ENCODE results near the gene KIRREL3.

Gene KIRREL3

GRCh38 chr11:126700768-126701519 lies 299.6 kb downstream of the KIRREL3 start:
- DNase-seq = no peak

- DNase-seq = no peak
Measured at GRCh38 chr11:126698576-126698975, 302.0 kb downstream of the KIRREL3 start.

- no peak for DNase-seq
Measured at GRCh38 chr11:126697936-126698335, 302.6 kb downstream of the KIRREL3 start.

GRCh38 chr11:126696982-126697381 lies 303.6 kb downstream of the KIRREL3 start:
- DNase-seq = no peak

GRCh38 chr11:126695293-126695692 lies 305.3 kb downstream of the KIRREL3 start:
- no peak for DNase-seq

DNA sequence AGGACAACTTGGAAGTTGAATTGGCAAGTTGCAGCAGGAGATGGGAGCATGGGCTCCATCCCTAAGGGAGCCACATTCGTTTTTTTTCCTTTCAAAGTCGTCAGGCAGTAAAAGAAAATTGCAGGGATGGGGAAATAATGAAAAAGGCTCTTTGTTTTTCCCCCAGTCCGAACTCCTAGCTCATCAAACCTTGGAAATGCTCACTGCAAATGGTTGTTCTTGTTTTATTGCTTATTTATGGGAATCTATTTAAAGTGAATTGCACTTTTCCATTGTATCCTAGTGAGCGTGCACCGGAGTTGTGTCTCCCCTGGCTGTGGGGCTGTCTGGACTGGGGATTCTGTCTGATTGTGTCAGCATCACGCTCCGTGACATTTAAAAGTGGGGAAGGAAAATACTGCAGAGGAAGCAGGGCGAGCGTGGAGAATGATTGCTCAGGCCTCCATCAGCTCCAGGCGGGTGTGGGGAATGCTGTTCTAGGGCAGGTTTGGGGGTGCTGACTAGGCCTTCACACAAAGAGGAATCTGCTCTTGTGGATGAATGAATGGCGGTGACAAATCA lies 306.4 kb downstream of the KIRREL3 start:
- DNase-seq = no peak

GRCh38 chr11:126687477-126687876 lies 313.1 kb downstream of the KIRREL3 start:
- DNase-seq = no peak

DNA sequence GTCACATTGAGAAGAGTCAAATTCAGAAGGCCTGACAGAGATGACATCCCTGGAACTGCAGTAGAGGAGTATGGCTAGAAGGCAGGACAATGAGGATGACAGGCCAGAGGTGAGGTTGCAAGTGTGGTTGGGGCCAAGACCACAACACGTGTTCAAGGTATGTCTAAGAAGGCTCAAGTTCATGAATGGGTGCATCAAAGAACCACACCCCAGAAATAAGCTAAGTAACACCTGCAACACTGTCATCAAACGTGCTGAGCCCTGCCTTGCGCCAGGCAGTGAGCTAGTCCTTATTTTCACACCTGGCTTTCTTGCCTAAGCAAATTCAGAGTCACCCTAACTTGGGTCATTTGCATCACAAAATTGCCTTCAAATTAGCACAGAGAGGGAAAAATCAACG lies 313.6 kb downstream of the KIRREL3 start:
- DNase-seq = no peak

DNA sequence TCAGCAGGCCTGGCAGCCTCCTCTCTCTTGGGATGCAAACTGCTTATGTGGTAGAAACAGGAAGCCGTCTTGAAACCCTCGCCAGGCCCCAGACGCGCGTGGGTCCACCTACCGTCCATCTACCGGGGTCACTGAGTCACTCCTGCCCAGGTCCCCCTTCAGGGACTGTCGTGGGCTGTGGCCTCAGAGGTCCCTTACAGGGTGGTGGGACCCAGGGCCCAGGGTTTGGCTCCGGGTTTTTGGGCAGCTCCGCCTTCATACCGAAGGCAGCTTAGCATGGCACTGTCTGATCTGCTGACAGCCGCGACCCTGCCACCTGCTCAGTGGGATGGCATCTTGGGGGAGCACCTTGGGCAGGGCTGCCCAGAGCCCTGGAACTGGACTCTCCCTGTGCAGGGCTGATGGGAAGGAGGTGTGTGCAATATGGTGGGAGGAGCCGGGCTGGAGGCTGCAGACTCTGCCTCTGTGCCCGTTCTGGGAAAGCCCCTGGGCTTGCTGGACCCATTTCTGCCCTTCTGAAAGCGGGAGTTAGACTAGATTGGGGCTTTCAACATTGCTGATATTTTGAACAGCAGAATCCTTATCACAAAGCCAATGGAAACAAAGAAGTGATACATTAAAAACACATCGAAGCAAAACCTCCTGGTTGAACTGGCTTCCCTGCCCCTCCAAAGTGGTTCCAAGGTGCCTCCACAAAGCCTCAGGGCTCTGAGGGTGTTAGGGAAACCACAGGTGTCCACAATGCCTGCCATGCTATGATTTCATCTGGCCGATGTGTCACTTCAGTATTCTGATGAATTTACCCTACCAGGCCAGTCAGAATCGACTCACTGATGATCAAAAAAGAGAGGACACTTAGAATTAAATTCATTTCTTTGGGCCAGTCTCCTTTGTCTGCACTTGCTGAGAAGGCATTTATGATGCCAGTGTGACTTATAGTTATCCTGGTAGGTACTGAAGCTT lies 316.5 kb downstream of the KIRREL3 start:
- DNase-seq = no peak

GRCh38 chr11:126682590-126682989 lies 318.0 kb downstream of the KIRREL3 start:
- no peak for DNase-seq

GRCh38 chr11:126680700-126681099 lies 319.9 kb downstream of the KIRREL3 start:
- DNase-seq = no peak

DNA sequence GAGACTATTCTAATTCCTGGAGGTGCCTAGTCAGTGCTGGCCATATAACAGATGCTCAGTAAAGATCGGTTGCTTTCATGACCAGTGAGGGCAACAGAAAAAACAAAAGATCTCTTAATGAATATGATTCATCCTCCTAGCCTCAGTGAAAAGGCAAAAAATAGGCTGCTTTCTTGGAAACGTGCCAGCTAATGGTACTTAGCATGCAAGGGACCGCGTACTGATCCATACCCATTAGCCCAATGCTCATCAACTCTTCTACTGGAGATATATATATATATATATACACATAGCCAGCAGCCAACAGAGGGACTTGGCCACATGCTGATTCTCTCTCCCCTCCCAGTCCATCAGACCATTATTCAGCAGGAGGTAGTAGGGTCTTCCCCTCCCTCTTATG lies 320.4 kb downstream of the KIRREL3 start:
- DNase-seq = no peak

- no peak for DNase-seq
Measured at GRCh38 chr11:126679033-126679432, 321.5 kb downstream of the KIRREL3 start.

DNA sequence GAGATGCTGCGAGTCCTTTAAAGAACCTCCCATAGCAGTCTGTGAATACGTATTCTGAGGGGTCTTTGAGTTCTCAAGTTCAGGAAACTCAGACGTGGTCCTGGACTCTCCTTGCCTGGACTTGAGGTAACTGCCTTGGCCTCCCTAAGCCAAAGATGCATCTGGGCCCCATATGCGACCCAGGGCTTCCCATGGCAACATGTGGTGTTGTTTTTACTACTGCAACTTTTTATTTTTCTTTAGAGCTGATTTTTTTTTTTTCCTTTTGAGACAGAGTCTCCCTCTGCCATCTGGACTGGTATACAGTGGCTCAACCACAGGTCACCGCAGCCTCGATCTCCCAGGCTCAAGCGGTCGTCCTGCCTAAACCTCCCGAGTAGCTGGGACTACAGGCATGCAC lies 324.0 kb downstream of the KIRREL3 start:
- DNase-seq = no peak

DNA sequence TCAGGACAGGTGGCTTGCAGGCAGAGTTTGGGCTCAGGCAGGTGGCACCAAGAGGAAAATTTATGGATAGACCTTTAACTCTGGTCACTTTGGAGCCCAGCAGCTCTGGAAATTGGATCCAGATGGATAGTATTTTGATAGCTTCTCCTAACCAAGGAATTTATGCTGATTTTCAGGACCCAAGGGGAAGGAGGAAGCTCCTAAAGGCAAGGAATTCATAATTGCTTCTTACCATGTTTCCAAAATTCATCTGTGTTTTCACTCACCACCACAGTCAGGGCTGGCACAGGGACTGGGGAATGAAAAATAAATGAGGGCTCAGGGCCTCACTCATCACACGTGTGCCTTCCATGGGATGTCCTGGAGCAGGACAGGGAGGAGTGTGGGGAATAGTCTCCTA lies 327.3 kb downstream of the KIRREL3 start:
- no peak for DNase-seq

DNA sequence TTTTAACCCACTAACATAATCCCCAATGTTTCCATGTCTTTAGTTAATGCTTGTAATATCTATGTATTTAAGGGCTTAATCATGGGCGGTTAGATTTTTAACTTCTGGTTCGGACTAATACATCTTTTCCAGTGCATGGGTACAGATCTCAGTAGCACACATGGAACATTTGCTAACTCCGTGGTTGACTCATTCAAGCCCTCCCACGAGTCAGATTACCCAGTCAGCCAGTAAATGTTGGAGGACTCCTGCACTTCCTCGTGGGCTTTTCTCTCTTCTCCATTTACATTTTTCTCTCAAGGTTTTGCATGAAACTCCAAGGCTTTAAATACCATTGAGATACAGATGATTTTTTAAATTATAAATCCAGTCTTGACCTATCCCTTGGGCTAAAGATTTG lies 331.2 kb downstream of the KIRREL3 start:
- DNase-seq = no peak

DNA sequence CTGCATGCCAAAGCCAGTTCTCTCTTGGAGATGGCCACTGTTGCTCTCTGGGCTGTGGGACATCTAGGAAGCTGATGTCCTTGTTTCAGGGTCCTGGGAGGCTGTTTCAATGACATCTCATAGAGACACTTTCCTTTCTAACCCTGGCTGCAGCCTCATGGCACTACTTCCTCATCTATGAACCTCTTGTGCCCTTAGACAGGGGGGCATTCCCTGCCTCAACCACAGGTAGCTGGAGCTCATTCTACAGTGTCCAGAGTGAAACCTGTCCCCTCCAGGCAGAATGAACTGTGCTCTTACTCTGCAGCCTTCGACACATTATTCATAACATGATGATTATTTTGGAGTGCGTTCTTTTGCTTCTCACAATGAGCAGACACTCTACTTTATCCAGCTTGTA lies 335.9 kb downstream of the KIRREL3 start:
- no peak for DNase-seq

DNA sequence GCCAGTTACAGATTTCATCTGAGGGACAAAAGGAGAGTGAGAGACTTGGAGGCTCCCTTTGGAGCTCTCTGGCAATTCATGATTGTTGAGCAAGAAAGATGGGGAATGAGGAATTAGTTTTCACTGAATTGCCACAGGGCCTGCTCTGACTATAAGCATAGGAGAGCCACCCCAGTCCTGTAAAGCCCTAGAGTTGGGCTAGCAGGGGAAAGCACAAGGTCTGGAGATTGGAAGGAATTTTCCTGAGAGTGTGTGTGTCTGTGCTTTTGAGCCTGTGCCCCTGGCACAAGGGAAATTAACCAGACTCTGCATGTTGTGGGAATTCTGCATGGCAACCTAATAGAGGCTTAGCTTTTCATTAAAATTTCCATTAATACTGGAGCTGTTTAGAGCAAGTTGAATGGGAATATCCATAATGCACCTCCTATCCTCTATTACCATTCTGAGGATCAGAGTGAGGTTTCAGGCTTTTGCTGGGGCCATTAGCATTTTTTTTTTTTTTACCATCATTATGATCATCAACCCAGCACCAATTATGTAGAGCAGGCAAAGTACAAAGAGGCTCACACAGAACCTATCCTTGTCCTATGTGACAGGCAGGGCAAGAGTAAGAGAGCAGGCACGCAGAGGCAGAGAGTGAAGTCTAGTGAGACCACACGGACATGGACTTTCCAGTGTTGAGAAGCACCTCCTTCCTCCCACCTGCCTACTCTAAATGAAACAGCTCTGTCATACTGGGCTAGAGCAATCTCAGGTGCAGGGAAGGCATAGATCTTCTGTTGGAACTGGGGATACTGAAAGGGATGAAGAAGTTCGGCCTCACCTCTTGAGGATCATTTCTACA lies 336.6 kb downstream of the KIRREL3 start:
- no peak for DNase-seq

DNA sequence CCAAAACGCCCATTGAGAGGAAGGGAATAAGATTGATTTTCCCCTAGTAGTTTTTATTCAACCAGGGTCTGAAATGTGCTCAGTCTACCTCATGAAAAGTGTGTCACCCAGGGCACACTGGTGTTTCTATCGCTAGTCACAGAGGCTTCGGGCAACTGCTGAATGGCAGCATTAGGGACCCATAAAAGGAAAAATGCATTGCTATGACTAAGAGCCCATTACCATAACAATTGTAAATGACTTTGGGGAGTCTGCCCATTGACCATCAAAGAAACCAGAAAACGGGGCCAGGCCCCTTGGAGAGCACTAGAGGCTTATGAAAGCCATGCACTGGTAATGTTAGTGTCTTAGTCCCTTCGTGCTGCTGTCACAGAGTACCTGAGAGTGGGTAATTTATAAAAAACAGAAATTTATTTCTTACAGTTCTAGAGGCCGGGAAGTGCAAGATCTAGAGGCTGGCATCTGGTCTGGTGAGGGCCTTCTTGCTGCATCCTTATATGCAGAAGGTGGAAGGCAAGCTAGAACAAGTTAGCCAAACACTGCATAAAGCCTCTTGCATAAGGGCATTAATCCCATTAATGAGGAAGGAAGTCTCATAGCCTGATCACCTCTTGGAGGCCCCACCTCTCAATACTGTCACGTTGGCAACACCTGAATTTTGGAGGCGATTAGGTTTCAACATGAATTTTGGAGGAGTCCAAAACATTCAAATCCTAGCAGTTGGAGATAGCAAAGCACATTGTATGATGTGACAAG lies 338.4 kb downstream of the KIRREL3 start:
- no peak for DNase-seq

- DNase-seq = no peak
Measured at GRCh38 chr11:126660761-126661425, 339.7 kb downstream of the KIRREL3 start.

GRCh38 chr11:126660321-126660720 lies 340.2 kb downstream of the KIRREL3 start:
- no peak for DNase-seq

Data from AML-193 (cell line).